ENCODE measurements around the gene GAPT. TPM values are rescaled to one million over a fixed set of nuclear protein-coding genes. Genes with fewer than 3 reads are reported as not detected.

Gene GAPT
- total and polyA plus RNA-seq, 2 donors (not counting 3 experiments of a cell fraction or from before 2014, with no cell fraction given), result not detected

GRCh38 chr5:58544195-58544594, 53.0 kb downstream of the GAPT start:
- DNase-seq (ENCODE audit: low read depth, low spot score) (no peak), FAIRE-seq (no peak)
- CTCF ChIA-PET, result interaction anchor here (2.7 kb wide), 1 partner anchor 306 kb away, joined by 17 read pairs; no protein-coding TSS in a partner anchor
- Histone ChIP-seq H3K36me3 (ENCODE audit: control insufficient read depth in 2 of 2, extremely low read depth in 1 of 2, insufficient read depth in 2 of 2, low read length in 2 of 2) (no peaks in the 10 kb centered on the region), H4K20me1 (replicated peaks; ENCODE audit: control insufficient read depth, extremely low read depth, insufficient read depth, low read length) (no peaks in the 10 kb centered on the region), H3K9me3 (replicated peaks; ENCODE audit: control insufficient read depth, insufficient read depth, low read length) (no peaks in the 10 kb centered on the region), H3K4me1 (ENCODE audit: control insufficient read depth, extremely low read depth, insufficient read depth, low read length) (no peaks in the 10 kb centered on the region), H3K27ac (ENCODE audit: insufficient read depth, low read depth, low read length) (no peak overlapping the region), H3K27me3 (ENCODE audit: control insufficient read depth in 2 of 2, insufficient read depth in 2 of 2, low read length in 2 of 2) (no peaks in the 10 kb centered on the region), H3K9ac (replicated peaks; ENCODE audit: extremely low read depth, insufficient read depth, low read length) (no peak overlapping the region), H3K4me3 (replicated peaks in 1 of 3; ENCODE audit: insufficient read depth in 1 of 3, low read depth in 1 of 3, low read length in 3 of 3) (no peak overlapping the region), H3K9me1 (replicated peaks; ENCODE audit: control insufficient read depth, extremely low read depth, insufficient read depth, low read length) (no peaks in the 10 kb centered on the region), H3K4me2 (ENCODE audit: insufficient read depth, low read length) (no peak overlapping the region), H2AFZ (ENCODE audit: low read depth, low read length) (no peak overlapping the region), H3K79me2 (ENCODE audit: control insufficient read depth, insufficient read depth, low read length) (no peaks in the 10 kb centered on the region)
- TF ChIP-seq MAX (IDR thresholded peaks at IDR 0.05; ENCODE audit: insufficient read depth, insufficient read length) (no peak), FOS (IDR thresholded peaks at IDR 0.05; ENCODE audit: borderline replicate concordance, insufficient read depth, low read length) (no peak), MYC (IDR thresholded peaks at IDR 0.05; ENCODE audit: low read depth, low read length) (no peak), EZH2 (IDR thresholded peaks at IDR 0.05; ENCODE audit: borderline replicate concordance, low read depth, low read length, severe bottlenecking) (no peak), POLR2A (IDR thresholded peaks at IDR 0.05; ENCODE audit: low read depth, low read length) (no peak), JUN (IDR thresholded peaks at IDR 0.05; ENCODE audit: borderline replicate concordance, insufficient read depth, insufficient read length, low read depth) (no peak)
- BruUV-seq (replicated peaks), result no TSS peak
- dilution Hi-C loops (cut with MboI; ENCODE audit: extremely low pct_ligation_motif_present, low sequenced_read_pairs), result no loop called here
- intact Hi-C loops (cut with micrococcal nuclease), result no loop called here
- POLR2A ChIA-PET, result no interaction called here

GRCh38 chr5:58544926-58545325, 53.7 kb downstream of the GAPT start:
- Histone ChIP-seq H4K20me1 (replicated peaks; ENCODE audit: control insufficient read depth, extremely low read depth, insufficient read depth, low read length) (no peaks in the 10 kb centered on the region), H3K4me1 (ENCODE audit: control insufficient read depth, extremely low read depth, insufficient read depth, low read length) (no peaks in the 10 kb centered on the region), H3K79me2 (ENCODE audit: control insufficient read depth, insufficient read depth, low read length) (no peaks in the 10 kb centered on the region), H2AFZ (ENCODE audit: low read depth, low read length) (no peak overlapping the region), H3K9me3 (replicated peaks; ENCODE audit: control insufficient read depth, insufficient read depth, low read length) (no peaks in the 10 kb centered on the region), H3K27me3 (ENCODE audit: control insufficient read depth in 2 of 2, insufficient read depth in 2 of 2, low read length in 2 of 2) (no peaks in the 10 kb centered on the region), H3K4me2 (ENCODE audit: insufficient read depth, low read length) (no peak overlapping the region), H3K9me1 (replicated peaks; ENCODE audit: control insufficient read depth, extremely low read depth, insufficient read depth, low read length) (no peaks in the 10 kb centered on the region), H3K27ac (ENCODE audit: insufficient read depth, low read depth, low read length) (no peak overlapping the region), H3K9ac (replicated peaks; ENCODE audit: extremely low read depth, insufficient read depth, low read length) (no peak overlapping the region), H3K36me3 (ENCODE audit: control insufficient read depth in 2 of 2, extremely low read depth in 1 of 2, insufficient read depth in 2 of 2, low read length in 2 of 2) (no peaks in the 10 kb centered on the region), H3K4me3 (replicated peaks in 1 of 3; ENCODE audit: insufficient read depth in 1 of 3, low read depth in 1 of 3, low read length in 3 of 3) (no peak overlapping the region)
- intact Hi-C loops (cut with micrococcal nuclease), result no loop called here
- dilution Hi-C loops (cut with MboI; ENCODE audit: extremely low pct_ligation_motif_present, low sequenced_read_pairs), result no loop called here
- DNase-seq (ENCODE audit: low read depth, low spot score) (no peak), FAIRE-seq (no peak)
- ChIA-PET CTCF (no interaction called here), POLR2A (no interaction called here)
- no TSS peak for BruUV-seq (replicated peaks)
- no peak for TF ChIP-seq POLR2AphosphoS5 (IDR thresholded peaks at IDR 0.05; ENCODE audit: insufficient read depth, low read depth, low read length)
- no peak for TF ChIP-seq GATA2 (IDR thresholded peaks at IDR 0.05; ENCODE audit: insufficient read depth, insufficient read length, low read depth, low read length)
- no peak for TF ChIP-seq JUN (IDR thresholded peaks at IDR 0.05; ENCODE audit: borderline replicate concordance, insufficient read depth, insufficient read length, low read depth)
- no peak for TF ChIP-seq EZH2 (IDR thresholded peaks at IDR 0.05; ENCODE audit: borderline replicate concordance, low read depth, low read length, severe bottlenecking)
- no peak for TF ChIP-seq MYC (IDR thresholded peaks at IDR 0.05; ENCODE audit: low read depth, low read length)
- no peak for TF ChIP-seq POLR2A (IDR thresholded peaks at IDR 0.05; ENCODE audit: low read depth, low read length)
- no peak for TF ChIP-seq CTCF (IDR thresholded peaks at IDR 0.05; ENCODE audit: extremely low read depth in 1 of 2, insufficient read depth in 1 of 2, low read depth in 1 of 2, low read length in 2 of 2)
- no peak for TF ChIP-seq MAX (IDR thresholded peaks at IDR 0.05; ENCODE audit: insufficient read depth, insufficient read length)
- no peak for TF ChIP-seq FOS (IDR thresholded peaks at IDR 0.05; ENCODE audit: borderline replicate concordance, insufficient read depth, low read length)

Data from endothelial cell of umbilical vein (primary cell).